Activated T-helper 9 cell treated with anti-CD3 and anti-CD28 coated beads, Interleukin-2, amount 50 U/mL, for 16 hours (primary cell): ENCODE results near the gene DCP1B.

Source experiments
- DNase-seq: peaks from one replicate; pipeline ENCODE4 v3.0.0-alpha.2; 2020; ENCODE audit warnings: low read depth

Gene DCP1B

GRCh38 chr12:2004113-2004929, at the start of gene DCP1B:
TSS of gene DCP1B (minus strand) at chr12:2004457. CDS start at chr12:2004431, 26 bp downstream.
- DNase-seq, result peak; percentile 92

- DNase-seq, result no peak
These were observed 49.4 kb upstream of the DCP1B start for GRCh38 chr12:2053691-2054090.

DNA sequence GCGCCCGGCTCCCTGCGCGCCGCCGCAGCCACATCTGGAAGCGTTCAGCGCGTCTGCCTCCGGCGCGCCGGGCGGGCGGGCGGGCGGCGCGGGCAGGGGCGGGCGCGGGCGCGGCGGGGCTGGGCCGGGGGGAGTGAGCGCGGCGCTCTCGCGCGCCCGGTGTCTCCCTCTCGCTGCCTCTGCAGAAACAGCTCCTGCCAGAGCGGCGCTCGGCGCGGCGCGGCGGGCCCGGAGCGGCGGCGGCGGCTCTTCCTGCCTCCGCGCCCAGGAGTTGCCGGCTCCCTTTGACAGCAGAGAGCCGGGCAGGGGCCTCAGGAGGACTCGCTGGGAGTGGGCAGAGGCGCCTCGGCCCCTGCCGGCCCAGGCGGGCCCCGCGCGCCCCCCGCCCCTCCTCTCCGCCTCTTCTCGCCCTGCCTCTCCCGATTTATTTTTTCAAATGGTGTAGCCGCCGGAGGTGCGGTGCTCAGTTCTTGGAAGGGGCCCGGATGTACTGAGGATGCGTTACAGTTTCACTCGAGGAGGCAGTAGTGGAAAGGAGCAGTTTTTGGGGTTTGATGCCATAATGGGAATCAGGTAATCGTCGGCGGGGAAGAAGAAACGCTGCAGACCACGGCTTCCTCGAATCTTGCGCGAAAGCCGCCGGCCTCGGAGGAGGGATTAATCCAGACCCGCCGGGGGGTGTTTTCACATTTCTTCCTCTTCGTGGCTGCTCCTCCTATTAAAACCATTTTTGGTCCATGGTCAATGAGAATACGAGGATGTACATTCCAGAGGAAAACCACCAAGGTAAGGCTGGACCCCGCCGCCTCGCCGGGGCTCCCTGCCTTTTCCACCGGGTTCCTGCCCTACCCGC, 48.8 kb upstream of the DCP1B start, which contains the start of gene CACNA1C:
TSS of gene CACNA1C (plus strand) at position 162 of the 853 bp plus-strand sequence. CDS start at position 738, 576 bp downstream.
- DNase-seq, result no peak

- no peak for DNase-seq
These were observed 47.7 kb upstream of the DCP1B start for GRCh38 chr12:2051700-2052621.

DNA sequence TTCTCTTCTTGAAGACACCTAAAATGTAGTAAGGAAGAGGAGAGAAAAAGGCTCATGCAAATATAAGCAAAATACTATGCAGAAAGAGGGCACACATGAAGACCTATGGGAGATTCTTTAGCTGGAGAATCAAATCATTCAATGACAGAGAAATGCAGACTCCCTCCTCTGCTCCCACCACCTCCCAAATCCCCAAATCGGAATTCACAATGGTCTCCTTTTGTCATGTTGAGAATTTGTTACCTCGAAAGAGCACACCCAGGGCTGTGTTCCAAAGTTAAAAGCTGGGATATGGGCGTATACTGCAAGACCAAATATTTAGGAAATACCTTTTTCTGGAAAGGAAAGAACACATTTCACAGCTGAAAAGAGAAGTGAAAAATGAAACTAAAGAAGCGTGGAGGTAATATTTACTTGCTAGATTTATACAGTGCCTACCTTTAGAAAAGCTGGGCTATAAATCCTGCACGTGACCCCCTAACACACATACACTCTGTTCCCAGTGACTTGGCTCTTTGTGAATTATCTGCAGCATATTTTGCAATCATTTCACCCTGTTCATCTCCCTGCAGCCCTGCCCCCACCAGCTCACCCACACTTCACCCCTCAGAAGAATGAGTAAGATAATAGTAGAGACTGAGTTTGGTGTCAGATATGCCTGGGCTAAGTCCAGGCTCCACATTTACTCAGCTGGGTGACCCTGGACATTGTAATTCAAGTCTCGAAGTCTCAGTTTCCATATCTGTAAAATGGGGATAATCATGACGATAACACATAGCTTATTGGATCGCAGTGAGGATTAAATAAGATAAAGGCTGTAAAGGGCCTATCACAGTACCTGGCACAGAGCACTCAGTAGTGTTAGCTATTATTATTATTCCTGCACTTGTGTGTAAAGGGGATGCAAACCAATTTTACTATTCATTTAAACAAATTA, 45.6 kb upstream of the DCP1B start:
- no peak for DNase-seq

- DNase-seq, result no peak
These were observed 43.5 kb upstream of the DCP1B start for GRCh38 chr12:2047752-2048151.

- DNase-seq, result no peak
These were observed 42.7 kb upstream of the DCP1B start for GRCh38 chr12:2046957-2047356.

GRCh38 chr12:2044165-2044564, 39.9 kb upstream of the DCP1B start:
- no peak for DNase-seq

- DNase-seq, result no peak
These were observed 38.8 kb upstream of the DCP1B start for GRCh38 chr12:2043054-2043453.

DNA sequence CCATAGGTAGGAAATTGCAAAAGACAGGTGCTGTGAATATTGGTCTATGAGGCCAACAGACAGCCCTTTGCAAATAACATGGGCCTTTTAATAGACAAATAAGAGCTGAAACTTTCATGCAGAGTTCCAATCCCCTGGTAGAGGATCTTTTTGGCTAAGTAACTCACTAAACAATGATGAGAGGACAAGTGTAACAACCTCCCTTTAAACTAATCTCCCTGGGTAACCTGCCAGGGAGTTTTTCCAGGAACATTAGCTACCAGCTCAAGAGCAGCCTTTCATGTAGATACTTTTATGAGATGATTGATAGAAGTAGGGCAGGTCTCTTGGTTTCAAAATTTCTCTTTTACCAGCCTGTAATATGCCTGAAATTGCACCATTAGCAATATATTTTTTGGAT, 34.8 kb upstream of the DCP1B start:
- no peak for DNase-seq

DNA sequence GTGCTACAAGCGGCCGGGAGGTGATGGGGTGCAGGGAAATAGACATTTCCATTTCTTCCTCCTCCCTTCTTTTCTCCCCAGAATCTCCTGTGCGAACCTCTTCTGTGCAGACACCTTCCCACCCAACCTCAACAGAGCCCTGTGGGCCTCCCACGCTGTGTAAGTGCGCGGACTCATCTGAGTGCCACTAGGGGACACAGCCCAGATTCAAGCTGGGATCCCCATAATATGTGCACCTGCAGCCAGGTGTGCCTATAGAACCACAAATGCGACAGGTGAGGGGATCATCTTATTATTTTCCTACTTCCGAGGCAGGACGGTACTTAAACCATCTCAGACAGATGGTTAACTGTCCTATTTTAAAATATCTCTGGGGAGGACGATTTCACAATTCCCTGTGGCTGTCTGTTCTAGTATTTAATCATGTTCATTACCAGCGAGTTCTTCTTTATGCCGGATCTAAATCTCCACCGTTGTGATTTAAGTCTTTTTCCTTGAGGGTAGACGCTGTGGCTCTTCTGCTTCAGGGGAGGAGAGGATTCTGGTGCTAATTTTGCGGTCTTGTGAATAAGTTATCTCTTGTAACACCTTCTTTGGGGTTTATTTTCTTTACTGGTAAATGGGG, 31.3 kb upstream of the DCP1B start:
- DNase-seq, result no peak

- peak; percentile 82 for DNase-seq
These were observed 30.6 kb upstream of the DCP1B start for GRCh38 chr12:2034633-2035430.

- no peak for DNase-seq
These were observed 28.2 kb upstream of the DCP1B start for GRCh38 chr12:2032506-2032905.

- DNase-seq, result no peak
These were observed 25.6 kb upstream of the DCP1B start for GRCh38 chr12:2029851-2030250.

GRCh38 chr12:2027351-2027750, 23.1 kb upstream of the DCP1B start:
- DNase-seq, result no peak

DNA sequence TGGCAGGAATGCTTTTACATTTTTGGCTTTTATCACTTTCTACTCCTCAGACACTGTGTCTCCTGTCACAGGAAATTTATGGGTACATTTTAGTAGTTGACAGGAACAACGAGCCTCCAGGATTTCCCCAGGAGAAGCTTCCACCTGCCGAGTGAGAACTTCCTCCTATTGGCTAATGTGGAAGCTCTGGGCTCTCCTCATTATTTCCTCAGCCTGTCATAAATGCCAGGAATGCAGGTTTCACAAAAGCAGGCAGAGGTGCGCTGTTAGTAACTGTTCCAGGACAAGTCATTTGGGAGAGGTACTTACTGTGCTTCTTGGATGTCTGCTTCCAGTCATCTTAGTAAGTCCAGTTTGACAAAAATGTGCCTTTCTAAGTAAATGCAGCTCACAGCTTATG, 19.1 kb upstream of the DCP1B start:
- DNase-seq, result no peak

DNA sequence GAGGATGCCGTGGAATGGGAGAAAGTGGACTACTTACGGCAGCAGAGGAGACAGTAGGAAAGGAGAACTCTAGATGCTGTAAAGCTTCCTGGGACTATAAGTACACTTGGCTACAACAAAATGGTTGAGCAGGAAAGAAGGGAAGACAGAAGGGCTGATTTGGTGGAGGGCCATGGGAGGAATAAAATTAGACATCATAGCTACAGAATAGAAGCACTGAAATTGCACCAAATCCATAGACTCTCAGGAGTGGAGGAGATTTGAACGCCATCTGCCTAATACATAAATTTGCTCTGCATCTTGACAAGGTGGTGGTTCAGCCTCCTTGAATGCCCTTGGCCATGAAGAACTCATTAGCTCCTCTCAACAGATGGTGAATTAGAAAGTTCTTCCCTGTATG, 16.3 kb upstream of the DCP1B start:
- no peak for DNase-seq

- DNase-seq, result no peak
These were observed 14.9 kb upstream of the DCP1B start for GRCh38 chr12:2019126-2019525.

- no peak for DNase-seq
These were observed 14.1 kb upstream of the DCP1B start for GRCh38 chr12:2018391-2018790.
